SU-DHL-6 (cell line): ENCODE results near the gene TRIM61.
A peak's percentile ranks its signal among the peaks of the same experiment; 100 is the strongest.
"Not testable (repeated sequence)": the region's sequence is repeated elsewhere in the genome, so short reads cannot be mapped to it uniquely, and the experiment has no call there.

Source experiments
- H2AFZ ChIP-seq: fragments of 200-600 bp; sonication (generic); 2 replicates; pipeline ENCODE4 v1.6.1; 2014; ENCODE audit warnings: low read depth, mild to moderate bottlenecking, moderate library complexity, mixed read lengths, antibody characterized with exemption, low read length; ENCODE audit not compliant: severe bottlenecking
- H3F3A ChIP-seq: fragments of 200-600 bp; shearing (Covaris generic); 2 replicates; pipeline ENCODE4 v1.6.0; 2016; ENCODE audit warnings: antibody characterized with exemption, mild to moderate bottlenecking; ENCODE audit not compliant: insufficient read depth
- H3K27ac ChIP-seq: fragments of 200-600 bp; sonication (generic); 2 replicates; pipeline ENCODE4 v1.5.1; 2016; ENCODE audit warnings: low read depth, mild to moderate bottlenecking, low read length, moderate library complexity, mixed read lengths
- H3K27me3 ChIP-seq: fragments of 200-600 bp; sonication (generic), shearing (Covaris generic); 2 replicates; pipeline ENCODE4 v1.6.0; 2014; ENCODE audit warnings: mild to moderate bottlenecking, low read length
- H3K36me3 ChIP-seq: fragments of 200-600 bp; sonication (generic); 2 replicates; pipeline ENCODE4 v1.6.1; 2014; ENCODE audit warnings: mild to moderate bottlenecking, low read length, mixed read lengths
- H3K4me2 ChIP-seq: fragments of 300-600, 200-600 bp; shearing (Covaris generic), sonication (generic); 2 replicates; pipeline ENCODE4 v1.6.0; 2014; ENCODE audit warnings: low read length, low read depth, mild to moderate bottlenecking; ENCODE audit not compliant: poor library complexity, severe bottlenecking
- H3K4me3 ChIP-seq: fragments of 200-600 bp; sonication (generic); 2 replicates; pipeline ENCODE4 v1.5.1; 2014; ENCODE audit warnings: antibody characterized with exemption, low read length, mild to moderate bottlenecking, mixed read lengths; ENCODE audit not compliant: insufficient read depth, poor library complexity, severe bottlenecking
- H3K79me2 ChIP-seq: fragments of 200-600 bp; sonication (generic); 2 replicates; pipeline ENCODE4 v1.6.1; 2014; ENCODE audit warnings: mild to moderate bottlenecking, low read length, moderate library complexity; ENCODE audit not compliant: insufficient read depth
- H3K9ac ChIP-seq: fragments of 200-600 bp; sonication (generic); 2 replicates; pipeline ENCODE4 v1.7.0; 2014; ENCODE audit warnings: mild to moderate bottlenecking, low read length
- H3K9me2 ChIP-seq: fragments of 200-600 bp; sonication (generic); replicated peaks from 2 replicates; pipeline ENCODE4 v1.6.1; 2014; ENCODE audit warnings: low read length; ENCODE audit not compliant: insufficient read depth
- H3K9me3 ChIP-seq: fragments of 200-600 bp; sonication (generic); 2 replicates; pipeline ENCODE4 v1.6.1; 2014; ENCODE audit warnings: low read length, mixed read lengths; ENCODE audit not compliant: insufficient read depth
- H4K20me1 ChIP-seq: fragments of 200-600 bp; sonication (generic); 2 replicates; pipeline ENCODE4 v1.6.1; 2014; ENCODE audit warnings: low read depth, mild to moderate bottlenecking, antibody characterized with exemption, low read length, moderate library complexity, mixed read lengths
- EZH2phosphoT487 ChIP-seq: fragments of 200-600 bp; sonication (generic), shearing (Covaris generic); conservative IDR thresholded peaks from 2 replicates; pipeline ENCODE4 v1.6.1; 2018; ENCODE audit warnings: mild to moderate bottlenecking, antibody characterized with exemption, low read length, moderate library complexity, mixed read lengths
- TF ChIP-seq, protein P1 (sequence below): fragments of 200-600 bp; sonication (generic); IDR thresholded peaks from one replicate; pipeline ENCODE4 v1.5.1; 2017; ENCODE audit warnings: antibody characterized with exemption, mild to moderate bottlenecking, low read length, moderate library complexity; ENCODE audit not compliant: insufficient read depth, poor library complexity, severe bottlenecking

TRIM61 gene

DNA sequence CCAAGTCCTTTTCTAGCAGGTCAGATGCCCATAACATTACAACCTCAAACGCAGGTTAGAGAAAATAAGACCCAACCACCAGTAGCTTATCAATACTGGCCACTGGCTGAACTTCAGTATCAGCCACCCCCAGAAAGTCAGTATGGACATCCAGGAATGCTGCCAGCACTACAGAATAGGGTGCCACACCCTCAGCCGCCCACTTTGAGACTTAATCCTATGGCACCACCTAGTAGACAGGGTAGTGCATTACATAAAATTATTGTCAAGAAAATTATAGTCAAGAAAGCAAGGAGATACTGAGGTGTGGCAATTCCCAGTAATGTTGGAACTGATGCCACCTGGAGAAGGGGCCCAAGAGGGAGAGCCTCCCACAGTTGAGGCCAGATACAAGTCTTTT lies 19.9 kb upstream of the TRIM61 start:
- no peak overlapping the region for H3K27ac ChIP-seq
- H2AFZ ChIP-seq, result no peak overlapping the region
- H3K79me2 ChIP-seq, result no peaks in the 10 kb centered on the region
- TF ChIP-seq, protein P1, sequence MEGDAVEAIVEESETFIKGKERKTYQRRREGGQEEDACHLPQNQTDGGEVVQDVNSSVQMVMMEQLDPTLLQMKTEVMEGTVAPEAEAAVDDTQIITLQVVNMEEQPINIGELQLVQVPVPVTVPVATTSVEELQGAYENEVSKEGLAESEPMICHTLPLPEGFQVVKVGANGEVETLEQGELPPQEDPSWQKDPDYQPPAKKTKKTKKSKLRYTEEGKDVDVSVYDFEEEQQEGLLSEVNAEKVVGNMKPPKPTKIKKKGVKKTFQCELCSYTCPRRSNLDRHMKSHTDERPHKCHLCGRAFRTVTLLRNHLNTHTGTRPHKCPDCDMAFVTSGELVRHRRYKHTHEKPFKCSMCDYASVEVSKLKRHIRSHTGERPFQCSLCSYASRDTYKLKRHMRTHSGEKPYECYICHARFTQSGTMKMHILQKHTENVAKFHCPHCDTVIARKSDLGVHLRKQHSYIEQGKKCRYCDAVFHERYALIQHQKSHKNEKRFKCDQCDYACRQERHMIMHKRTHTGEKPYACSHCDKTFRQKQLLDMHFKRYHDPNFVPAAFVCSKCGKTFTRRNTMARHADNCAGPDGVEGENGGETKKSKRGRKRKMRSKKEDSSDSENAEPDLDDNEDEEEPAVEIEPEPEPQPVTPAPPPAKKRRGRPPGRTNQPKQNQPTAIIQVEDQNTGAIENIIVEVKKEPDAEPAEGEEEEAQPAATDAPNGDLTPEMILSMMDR, result peak; percentile 13
- TF ChIP-seq EZH2phosphoT487, result no peak
- H3K36me3 ChIP-seq, result no peaks in the 10 kb centered on the region
- H3F3A ChIP-seq, result no peaks in the 10 kb centered on the region
- H4K20me1 ChIP-seq, result no peaks in the 10 kb centered on the region
- no peaks in the 10 kb centered on the region for H3K9me3 ChIP-seq
- H3K27me3 ChIP-seq, result no peaks in the 10 kb centered on the region
- no peak overlapping the region for H3K4me2 ChIP-seq
- no peak overlapping the region for H3K4me3 ChIP-seq
- no peaks in the 10 kb centered on the region for H3K9me2 ChIP-seq
- no peak overlapping the region for H3K9ac ChIP-seq

DNA sequence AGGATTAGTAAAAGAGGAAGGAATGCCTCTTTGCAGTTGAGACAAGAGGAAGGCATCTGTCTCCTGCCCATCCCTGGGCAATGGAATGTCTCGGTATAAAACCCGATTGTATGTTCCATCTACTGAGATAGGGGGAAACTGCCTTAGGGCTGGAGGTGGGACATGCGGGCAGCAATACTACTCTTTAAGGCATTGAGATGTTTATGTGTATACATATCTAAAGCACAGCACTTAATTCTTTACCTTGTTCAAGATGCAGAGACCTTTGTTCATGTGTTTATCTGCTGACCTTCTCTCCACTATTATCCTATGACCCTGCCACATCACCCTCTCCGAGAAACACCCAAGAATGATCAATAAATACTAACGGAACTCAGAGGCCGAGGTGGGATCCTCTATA lies 18.7 kb upstream of the TRIM61 start:
- not testable (repeated sequence) for H3K9ac ChIP-seq, H3K36me3 ChIP-seq, H3K79me2 ChIP-seq, H3K27me3 ChIP-seq, H4K20me1 ChIP-seq, H3F3A ChIP-seq, H3K4me3 ChIP-seq, H3K9me3 ChIP-seq, H3K4me2 ChIP-seq, H3K9me2 ChIP-seq, H3K27ac ChIP-seq, H2AFZ ChIP-seq

DNA sequence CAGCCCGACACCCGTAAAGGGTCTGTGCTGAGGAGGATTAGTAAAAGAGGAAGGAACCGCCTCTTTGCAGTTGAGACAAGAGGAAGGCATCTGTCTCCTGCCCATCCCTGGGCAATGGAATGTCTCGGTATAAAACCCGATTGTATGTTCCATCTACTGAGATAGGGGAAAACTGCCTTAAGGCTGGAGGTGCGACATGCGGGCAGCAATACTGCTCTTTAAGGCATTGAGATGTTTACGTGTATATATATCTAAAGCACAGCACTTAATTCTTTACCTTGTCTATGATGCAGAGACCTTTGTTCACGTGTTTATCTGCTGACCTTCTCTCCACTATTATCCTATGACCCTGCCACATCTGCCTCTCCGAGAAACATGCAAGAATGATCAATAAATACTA lies 13.3 kb upstream of the TRIM61 start:
- H4K20me1 ChIP-seq, H3F3A ChIP-seq, H3K9me3 ChIP-seq, H3K9ac ChIP-seq, H3K27me3 ChIP-seq, H3K4me2 ChIP-seq, H3K36me3 ChIP-seq, H2AFZ ChIP-seq, H3K4me3 ChIP-seq, H3K9me2 ChIP-seq, H3K27ac ChIP-seq, H3K79me2 ChIP-seq: not testable (repeated sequence)

- no peak overlapping the region for H3K4me2 ChIP-seq
- H3K9me2 ChIP-seq, result no peaks in the 10 kb centered on the region
- no peaks in the 10 kb centered on the region for H3K79me2 ChIP-seq
- no peak overlapping the region for H2AFZ ChIP-seq
- H3K27ac ChIP-seq, result no peak overlapping the region
- TF ChIP-seq, protein P1, result no peak
- TF ChIP-seq EZH2phosphoT487, result no peak
- H3F3A ChIP-seq, result no peaks in the 10 kb centered on the region
- H3K27me3 ChIP-seq, result no peaks in the 10 kb centered on the region
- no peak overlapping the region for H3K9ac ChIP-seq
- H3K4me3 ChIP-seq, result no peak overlapping the region
- H4K20me1 ChIP-seq, result no peaks in the 10 kb centered on the region
- H3K36me3 ChIP-seq, result no peaks in the 10 kb centered on the region
- no peaks in the 10 kb centered on the region for H3K9me3 ChIP-seq
Observed at GRCh38 chr4:164989471-164989870, 12.0 kb upstream of the TRIM61 start.

DNA sequence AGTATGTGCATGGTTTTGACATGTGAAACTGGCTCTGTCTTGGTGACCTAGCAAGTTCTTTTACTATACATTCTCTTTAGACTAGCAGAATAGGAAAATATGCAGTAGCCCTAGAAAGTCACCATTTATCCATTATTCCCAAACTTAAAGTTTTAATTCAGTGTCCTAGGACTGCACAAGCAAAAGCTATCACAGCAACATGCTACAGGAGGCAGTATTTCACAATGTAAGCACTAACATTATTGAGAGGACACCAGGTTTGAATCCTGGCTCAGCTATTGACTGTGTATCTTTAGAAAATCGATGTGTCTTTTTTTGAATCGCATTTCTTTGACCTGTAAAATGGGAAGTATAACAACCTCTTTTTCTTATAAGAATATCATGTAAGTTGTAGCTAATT lies 5.5 kb downstream of the TRIM61 start:
- H4K20me1 ChIP-seq, H2AFZ ChIP-seq, H3K9me2 ChIP-seq, H3K4me3 ChIP-seq, H3K27me3 ChIP-seq, H3K9me3 ChIP-seq, H3K9ac ChIP-seq, H3F3A ChIP-seq, H3K27ac ChIP-seq, H3K36me3 ChIP-seq, H3K4me2 ChIP-seq: not testable (repeated sequence)
- peaks cover 10% of the 10 kb centered on the region for H3K79me2 ChIP-seq
